Thoracic aorta endothelial cell (primary cell): ENCODE results near the gene WBP2. TPM values are rescaled to one million over a fixed set of nuclear protein-coding genes. Genes with fewer than 3 reads are reported as not detected.

ENCODE experiments used
- total RNA-seq: library from RNA; depleted of rRNA; stranded (reverse); fragments of >200 nt; gene quantifications from 2 replicates; pipeline ENCODE4 v1.2.3, GENCODE V29; 2012

Gene WBP2
- 21.3 and 38.9 TPM in 2 replicates for total RNA-seq

DNA sequence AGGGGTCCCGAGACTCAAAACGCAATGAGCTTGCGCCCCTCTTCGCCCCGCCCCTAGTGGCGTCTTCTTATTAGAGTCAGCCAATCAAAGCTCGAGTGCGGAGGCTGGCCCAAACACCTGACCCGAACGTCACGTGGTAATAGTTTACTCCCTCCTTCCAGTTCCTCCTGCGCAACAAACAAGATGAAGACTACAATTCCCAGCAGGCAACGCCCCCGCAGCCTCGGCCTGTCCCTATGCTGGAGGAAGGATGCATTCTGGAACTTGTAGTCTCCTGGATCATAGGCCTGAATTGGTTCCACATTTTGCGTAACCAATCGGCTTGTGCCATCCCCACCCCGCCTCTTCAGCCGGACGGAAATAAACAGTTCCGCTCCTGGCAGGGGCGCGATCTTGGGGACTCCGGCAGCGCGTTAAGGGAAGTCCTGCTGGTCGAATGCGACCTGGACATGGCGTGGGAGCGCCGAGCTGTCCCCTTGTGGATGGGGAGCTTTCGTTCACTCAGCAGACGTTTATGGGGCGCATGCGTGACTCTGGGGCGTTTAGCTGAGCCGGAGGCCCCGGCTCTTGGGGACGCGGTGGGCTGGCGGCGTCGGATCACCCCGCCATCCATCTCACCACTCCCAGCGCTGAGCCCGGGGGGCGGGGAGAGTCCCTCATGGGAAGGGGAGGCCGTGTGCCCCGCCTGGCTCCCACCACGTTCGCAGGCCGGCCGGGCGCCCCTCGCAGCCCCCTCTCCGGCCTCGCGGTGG is at the start of gene WBP2:
WBP2 (minus strand) TSS at position 26 of the 752 bp plus-strand sequence. CDS start 38 bp downstream, outside the sequence.

GRCh38 chr17:75896415-75897159 is 41.5 kb upstream of the WBP2 start, which contains the start of gene TRIM65:
TSS of gene TRIM65 (minus strand) at chr17:75896951. CDS start at chr17:75896937, 14 bp downstream.

GRCh38 chr17:75878174-75878998 is 23.3 kb upstream of the WBP2 start, which contains the start of gene TRIM47:
TSS of gene TRIM47 (minus strand) at chr17:75878581. CDS start at chr17:75878548, 33 bp downstream.

GRCh38 chr17:75843577-75844529 is 11.3 kb downstream of the WBP2 start, which contains the start of gene UNC13D:
TSS of gene UNC13D (minus strand) at chr17:75844404. CDS start at chr17:75844337, 67 bp downstream.

Other genes with a start within 250 kb of the WBP2 start
- under 0.01 TPM in 1 of 2 replicates, not detected in the other for gene SMIM5, start 221.9 kb downstream of the WBP2 start, total RNA-seq
- 20.2 and 20.8 TPM in 2 replicates for gene RECQL5, start 188.2 kb downstream of the WBP2 start, total RNA-seq
- 78.5 and 94.8 TPM in 2 replicates for gene SAP30BP, start 188.0 kb downstream of the WBP2 start, total RNA-seq
- 3.7 TPM in 2 replicates for gene ITGB4, start 133.9 kb downstream of the WBP2 start, total RNA-seq
- gene GALK1, start 90.1 kb downstream of the WBP2 start, total RNA-seq, result 37.8 and 42.7 TPM in 2 replicates
- 18.5 and 23.1 TPM in 2 replicates for gene UNK, start 70.5 kb downstream of the WBP2 start, total RNA-seq
- 3.5 and 3.7 TPM in 2 replicates for gene UNC13D, start 10.9 kb downstream of the WBP2 start, total RNA-seq
- 21.5 and 38.1 TPM in 2 replicates for gene TRIM47, start 23.2 kb upstream of the WBP2 start, total RNA-seq
- 16.9 and 26.8 TPM in 2 replicates for gene TRIM65, start 41.6 kb upstream of the WBP2 start, total RNA-seq
- 37.6 and 43.0 TPM in 2 replicates for gene MRPL38, start 49.5 kb upstream of the WBP2 start, total RNA-seq
- 7.7 TPM in 2 replicates for gene FBF1, start 85.7 kb upstream of the WBP2 start, total RNA-seq
- gene ACOX1, start 123.8 kb upstream of the WBP2 start, total RNA-seq, result 64.3 and 67.8 TPM in 2 replicates
- 11.5 and 14.1 TPM in 2 replicates for gene TEN1, start 123.9 kb upstream of the WBP2 start, total RNA-seq
- gene CDK3, start 145.5 kb upstream of the WBP2 start, total RNA-seq, result 0.40 and 0.86 TPM in 2 replicates
- not detected in 2 replicates for gene EVPL, start 172.0 kb upstream of the WBP2 start, total RNA-seq
- gene SRP68, start 217.2 kb upstream of the WBP2 start, total RNA-seq, result 46.4 and 48.1 TPM in 2 replicates
- gene GALR2, start 219.4 kb upstream of the WBP2 start, total RNA-seq, result not detected in 2 replicates
- 0.07 TPM in 1 of 2 replicates, not detected in the other for gene ZACN, start 223.8 kb upstream of the WBP2 start, total RNA-seq
- 67.6 and 70.4 TPM in 2 replicates for gene EXOC7, start 248.5 kb upstream of the WBP2 start, total RNA-seq